ENCODE measurements around the gene LEMD3.

DNA sequence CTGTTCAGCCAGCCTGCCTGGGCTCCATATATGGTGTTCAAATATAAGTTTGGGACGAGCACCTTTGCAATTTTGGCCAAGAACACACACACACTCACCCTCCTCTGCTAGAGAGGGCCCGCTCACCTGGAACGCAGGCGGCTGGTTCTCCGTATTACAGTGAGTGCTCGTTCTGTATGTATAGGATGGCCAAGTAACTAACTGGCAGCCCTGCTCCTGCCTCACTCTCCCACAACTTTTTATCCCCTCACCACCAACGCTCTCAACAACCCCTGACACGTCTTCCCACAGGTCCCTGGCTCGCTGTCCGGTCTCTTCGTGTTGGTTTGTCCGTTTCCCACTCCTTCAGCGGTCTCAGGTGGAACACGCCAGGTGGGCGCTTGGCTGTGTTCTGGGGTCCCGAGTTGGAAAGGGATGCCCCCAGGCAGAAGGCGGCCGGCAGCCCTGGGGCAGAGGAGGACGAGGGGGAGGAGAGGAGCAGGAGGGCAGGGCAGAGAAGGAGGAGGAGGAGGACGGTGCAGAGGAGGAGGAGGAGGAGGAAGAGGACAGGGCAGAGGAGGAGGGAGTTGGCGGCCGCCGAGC is 108.7 kb downstream of the LEMD3 start:
- TF ChIP-seq, protein P1, sequence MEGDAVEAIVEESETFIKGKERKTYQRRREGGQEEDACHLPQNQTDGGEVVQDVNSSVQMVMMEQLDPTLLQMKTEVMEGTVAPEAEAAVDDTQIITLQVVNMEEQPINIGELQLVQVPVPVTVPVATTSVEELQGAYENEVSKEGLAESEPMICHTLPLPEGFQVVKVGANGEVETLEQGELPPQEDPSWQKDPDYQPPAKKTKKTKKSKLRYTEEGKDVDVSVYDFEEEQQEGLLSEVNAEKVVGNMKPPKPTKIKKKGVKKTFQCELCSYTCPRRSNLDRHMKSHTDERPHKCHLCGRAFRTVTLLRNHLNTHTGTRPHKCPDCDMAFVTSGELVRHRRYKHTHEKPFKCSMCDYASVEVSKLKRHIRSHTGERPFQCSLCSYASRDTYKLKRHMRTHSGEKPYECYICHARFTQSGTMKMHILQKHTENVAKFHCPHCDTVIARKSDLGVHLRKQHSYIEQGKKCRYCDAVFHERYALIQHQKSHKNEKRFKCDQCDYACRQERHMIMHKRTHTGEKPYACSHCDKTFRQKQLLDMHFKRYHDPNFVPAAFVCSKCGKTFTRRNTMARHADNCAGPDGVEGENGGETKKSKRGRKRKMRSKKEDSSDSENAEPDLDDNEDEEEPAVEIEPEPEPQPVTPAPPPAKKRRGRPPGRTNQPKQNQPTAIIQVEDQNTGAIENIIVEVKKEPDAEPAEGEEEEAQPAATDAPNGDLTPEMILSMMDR (conservative IDR thresholded peaks at IDR 0.05; ENCODE audit: low read depth in 2 of 2): no peak
- TF ChIP-seq EZH2phosphoT487 (IDR thresholded peaks at IDR 0.05; ENCODE audit: unreplicated experiment) (no peak), POLR2AphosphoS5 (IDR thresholded peaks at IDR 0.05; ENCODE audit: low read depth) (no peak), EZH2 (IDR thresholded peaks at IDR 0.05; ENCODE audit: low read depth, unreplicated experiment) (no peak)
